Nephron progenitor cell (in vitro differentiated cells): Measurements from ENCODE around the gene ZXDC.

Source experiments
- DNase-seq: peaks from one replicate; pipeline ENCODE4 v3.0.0; 2021
- H3K27ac Mint-ChIP-seq: 2 replicates; pipeline ENCODE4 v1.8.0; 2021; ENCODE audit warnings: mild to moderate bottlenecking, moderate library complexity, mixed read lengths
- H3K27me3 Mint-ChIP-seq: 2 replicates; pipeline ENCODE4 v1.8.0; 2021; ENCODE audit warnings: mild to moderate bottlenecking, low read depth, mixed read lengths; ENCODE audit not compliant: poor library complexity
- H3K36me3 Mint-ChIP-seq: 2 replicates; pipeline ENCODE4 v1.8.0; 2021; ENCODE audit warnings: low read depth, mixed read lengths
- H3K4me1 Mint-ChIP-seq: 2 replicates; pipeline ENCODE4 v1.8.0; 2021; ENCODE audit warnings: mixed read lengths
- H3K4me3 Mint-ChIP-seq: 2 replicates; pipeline ENCODE4 v1.8.0; 2021; ENCODE audit warnings: mild to moderate bottlenecking, moderate library complexity, mixed read lengths
- H3K9me3 Mint-ChIP-seq: 2 replicates; pipeline ENCODE4 v1.8.0; 2021; ENCODE audit warnings: mild to moderate bottlenecking, moderate library complexity, mixed read lengths
- TF ChIP-seq, protein P1 (sequence below): fragments of 200-600 bp; sonication (generic); IDR thresholded peaks from 2 replicates; pipeline ENCODE4 v1.5.0; 2021; ENCODE audit warnings: antibody characterized with exemption

Gene ZXDC

GRCh38 chr3:126438746-126439145 lies 36.9 kb downstream of the ZXDC start:
- peaks cover 19% of the 10 kb centered on the region for H3K36me3 Mint-ChIP-seq
- TF ChIP-seq, protein P1, sequence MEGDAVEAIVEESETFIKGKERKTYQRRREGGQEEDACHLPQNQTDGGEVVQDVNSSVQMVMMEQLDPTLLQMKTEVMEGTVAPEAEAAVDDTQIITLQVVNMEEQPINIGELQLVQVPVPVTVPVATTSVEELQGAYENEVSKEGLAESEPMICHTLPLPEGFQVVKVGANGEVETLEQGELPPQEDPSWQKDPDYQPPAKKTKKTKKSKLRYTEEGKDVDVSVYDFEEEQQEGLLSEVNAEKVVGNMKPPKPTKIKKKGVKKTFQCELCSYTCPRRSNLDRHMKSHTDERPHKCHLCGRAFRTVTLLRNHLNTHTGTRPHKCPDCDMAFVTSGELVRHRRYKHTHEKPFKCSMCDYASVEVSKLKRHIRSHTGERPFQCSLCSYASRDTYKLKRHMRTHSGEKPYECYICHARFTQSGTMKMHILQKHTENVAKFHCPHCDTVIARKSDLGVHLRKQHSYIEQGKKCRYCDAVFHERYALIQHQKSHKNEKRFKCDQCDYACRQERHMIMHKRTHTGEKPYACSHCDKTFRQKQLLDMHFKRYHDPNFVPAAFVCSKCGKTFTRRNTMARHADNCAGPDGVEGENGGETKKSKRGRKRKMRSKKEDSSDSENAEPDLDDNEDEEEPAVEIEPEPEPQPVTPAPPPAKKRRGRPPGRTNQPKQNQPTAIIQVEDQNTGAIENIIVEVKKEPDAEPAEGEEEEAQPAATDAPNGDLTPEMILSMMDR = no peak
- DNase-seq = no peak
- peaks cover 10% of the 10 kb centered on the region for H3K27me3 Mint-ChIP-seq
- H3K4me3 Mint-ChIP-seq = no peak overlapping the region
- peaks cover 13% of the 10 kb centered on the region for H3K4me1 Mint-ChIP-seq
- no peaks in the 10 kb centered on the region for H3K9me3 Mint-ChIP-seq
- no peak overlapping the region for H3K27ac Mint-ChIP-seq

DNA sequence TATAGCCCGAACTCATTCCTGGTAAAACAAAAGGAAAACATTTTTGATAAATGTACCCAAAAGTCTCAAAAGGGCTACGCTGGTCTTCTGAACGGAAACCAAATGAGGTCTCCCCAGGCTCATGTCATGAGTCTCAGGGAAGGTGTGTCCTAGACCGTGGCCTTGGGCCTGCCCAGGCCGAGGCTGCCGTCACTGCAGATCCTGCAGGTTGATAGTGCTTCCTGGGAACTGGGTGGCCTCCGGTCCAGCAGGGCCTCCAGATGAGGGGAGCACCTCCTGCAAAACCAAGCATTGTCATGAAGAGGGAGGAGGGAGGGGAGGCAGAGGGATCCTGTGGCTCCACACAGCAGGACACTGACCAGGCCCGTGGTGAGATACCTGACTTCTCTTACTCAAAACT lies 37.5 kb downstream of the ZXDC start:
- Mint-ChIP-seq H3K27me3 (peaks cover 10% of the 10 kb centered on the region), H3K9me3 (no peaks in the 10 kb centered on the region), H3K4me1 (peaks cover 11% of the 10 kb centered on the region), H3K4me3 (no peak overlapping the region), H3K36me3 (peaks cover 19% of the 10 kb centered on the region), H3K27ac (no peak overlapping the region)
- DNase-seq = no peak
- TF ChIP-seq, protein P1 = no peak

DNA sequence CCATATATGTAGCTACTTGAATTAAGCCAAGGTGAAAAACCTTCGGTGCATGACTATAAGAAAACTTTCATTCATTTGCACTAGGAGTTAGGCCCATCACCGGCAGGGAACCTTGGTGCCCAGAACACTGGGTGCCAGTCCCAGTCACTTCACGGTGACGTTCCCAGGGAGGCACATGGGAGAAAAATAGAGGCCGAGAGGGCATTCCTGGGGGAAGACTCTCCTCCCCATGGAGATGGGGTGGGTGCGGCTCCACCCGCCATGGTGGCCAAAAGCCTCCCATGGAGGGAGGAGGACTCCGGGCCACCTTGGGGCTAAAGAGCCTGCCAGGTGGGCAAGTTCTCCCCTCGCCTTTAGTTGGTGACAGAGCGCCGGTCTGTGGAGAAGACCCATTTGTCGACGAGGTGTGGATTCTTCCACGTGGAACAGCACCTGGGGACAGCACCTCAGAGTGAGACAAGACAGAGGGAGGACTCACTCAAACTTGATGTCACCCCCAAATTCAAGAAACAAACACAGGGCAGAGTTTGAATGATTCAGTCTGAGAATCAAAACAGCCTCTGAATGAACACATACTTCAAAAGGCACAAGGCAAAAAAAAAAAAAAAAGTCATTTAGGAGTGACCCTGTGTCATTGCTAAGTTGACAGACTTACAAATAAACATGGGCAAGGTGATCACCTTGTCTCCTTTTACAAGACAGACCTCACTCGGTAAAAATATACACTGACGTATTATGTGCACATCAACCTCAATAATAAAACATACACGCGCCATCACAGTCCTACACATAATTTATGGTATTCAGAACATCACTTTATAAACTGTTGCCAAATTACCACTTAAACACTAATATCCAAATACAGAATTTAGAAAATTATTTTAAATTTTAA lies 38.6 kb downstream of the ZXDC start:
- TF ChIP-seq, protein P1 = no peak
- Mint-ChIP-seq H3K9me3 (no peaks in the 10 kb centered on the region), H3K36me3 (peaks cover 24% of the 10 kb centered on the region), H3K27me3 (peaks cover 10% of the 10 kb centered on the region), H3K4me1 (peaks cover 7% of the 10 kb centered on the region), H3K4me3 (no peak overlapping the region), H3K27ac (no peak overlapping the region)
- no peak for DNase-seq

DNA sequence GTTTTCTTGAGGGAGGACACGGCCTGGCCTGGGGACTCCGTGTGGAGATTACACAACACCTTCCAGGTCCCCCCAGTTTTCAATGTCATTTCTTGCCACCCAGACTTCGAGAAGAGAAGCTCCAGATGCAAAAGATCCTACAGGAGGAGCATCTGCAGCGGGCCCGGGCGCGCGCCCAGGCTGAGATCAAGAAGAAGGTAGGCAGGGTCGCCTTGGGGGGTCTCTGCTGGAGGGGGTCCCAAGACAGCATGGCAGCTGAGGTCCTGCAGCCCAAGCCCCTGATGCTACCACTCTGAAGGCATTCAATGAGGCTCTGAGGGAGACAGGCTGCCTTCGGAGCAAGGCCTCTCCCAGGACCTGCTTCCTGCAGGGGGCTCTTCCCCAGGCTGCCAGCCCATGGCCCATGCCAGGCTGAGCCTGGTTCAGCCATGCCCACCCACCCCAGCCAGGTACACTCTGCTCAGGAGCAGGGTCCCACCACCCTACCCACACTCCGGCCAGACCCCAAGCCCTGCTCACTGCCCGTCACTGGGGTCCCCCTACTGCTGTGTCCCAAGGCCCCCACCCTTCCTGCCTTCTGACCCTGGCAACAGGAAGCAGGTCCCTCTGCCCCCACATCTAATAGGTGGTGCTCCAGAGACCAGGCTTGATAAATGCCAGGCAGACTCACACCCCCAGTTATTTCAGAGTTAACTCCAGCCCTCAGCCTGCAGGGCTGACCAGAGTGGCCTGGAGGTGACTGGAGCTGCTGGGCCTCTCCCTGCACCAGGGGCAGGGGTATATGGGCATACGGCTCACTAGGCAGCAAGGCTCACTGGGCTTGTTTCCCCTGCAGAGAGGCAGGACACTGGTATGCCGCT lies 40.0 kb downstream of the ZXDC start:
- H3K27ac Mint-ChIP-seq = peak overlapping the region; percentile 45

GRCh38 chr3:126434931-126435411 lies 40.7 kb downstream of the ZXDC start:
- Mint-ChIP-seq H3K4me3 (no peak overlapping the region), H3K27ac (peak overlapping the region; percentile 29), H3K27me3 (peaks cover 6% of the 10 kb centered on the region), H3K36me3 (peaks cover 24% of the 10 kb centered on the region), H3K4me1 (peaks cover 7% of the 10 kb centered on the region), H3K9me3 (no peaks in the 10 kb centered on the region)
- TF ChIP-seq, protein P1 = no peak
- DNase-seq = no peak

More for the DNA sequence above, 40.0 kb downstream of the ZXDC start:
- peaks cover 10% of the 10 kb centered on the region for H3K27me3 Mint-ChIP-seq
- H3K36me3 Mint-ChIP-seq = peaks cover 24% of the 10 kb centered on the region
- DNase-seq = no peak
- H3K4me1 Mint-ChIP-seq = peaks cover 7% of the 10 kb centered on the region
- H3K9me3 Mint-ChIP-seq = no peaks in the 10 kb centered on the region
- no peak overlapping the region for H3K4me3 Mint-ChIP-seq
- TF ChIP-seq, protein P1 = no peak
